ENCODE results near the gene OLA1. TPM values are rescaled to one million over a fixed set of nuclear protein-coding genes. Genes with fewer than 3 reads are reported as not detected.

The OLA1 gene
- polyA plus RNA-seq, 1 experiment = 36.7 TPM

DNA sequence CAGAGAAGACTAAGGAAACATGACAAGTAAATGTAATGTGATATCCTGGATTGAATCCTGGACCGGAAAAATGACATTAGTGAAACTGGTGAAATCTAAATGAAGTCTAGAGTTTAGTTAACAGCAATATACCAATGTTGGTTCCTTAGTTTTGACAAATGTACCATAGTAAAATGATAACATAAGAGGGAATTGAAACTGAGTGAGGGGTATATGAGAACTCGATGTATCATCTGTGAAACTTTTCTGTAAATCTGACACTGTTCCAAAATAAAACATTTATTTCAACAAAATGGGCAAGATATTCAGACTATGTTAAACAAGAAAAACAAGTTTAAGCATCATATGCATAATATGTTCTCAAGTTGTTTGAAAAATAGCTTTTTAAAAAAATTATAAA lies 63.8 kb downstream of the OLA1 start:
- Histone ChIP-seq H3K36me3 (ENCODE audit: control insufficient read depth, insufficient read depth, low read length) (peaks cover 2% of the 10 kb centered on the region; the same call in 1 of the 2 replicates), H3K27me3 (ENCODE audit: control insufficient read depth, insufficient read depth, low read length) (no peaks in the 10 kb centered on the region), H3K4me3 (ENCODE audit: low read depth, low read length) (no peak overlapping the region)
- CTCF ChIA-PET = interaction anchor here (0.5 kb wide), 1 partner anchor 9 kb away, joined by 4 read pairs; no protein-coding TSS in a partner anchor
- no peak for DNase-seq (ENCODE audit: low read depth)
- POLR2A ChIA-PET = no interaction called here
- TF ChIP-seq CTCF (IDR thresholded peaks at IDR 0.05; ENCODE audit: insufficient read depth, low read depth, low read length) = no peak

GRCh38 chr2:174183076-174183475 lies 65.3 kb downstream of the OLA1 start:
- ChIA-PET POLR2A (no interaction called here), CTCF (no interaction called here)
- no peak for TF ChIP-seq CTCF (IDR thresholded peaks at IDR 0.05; ENCODE audit: insufficient read depth, low read depth, low read length)
- H3K4me3 ChIP-seq (ENCODE audit: low read depth, low read length) = no peak overlapping the region
- no peaks in the 10 kb centered on the region for H3K27me3 ChIP-seq (ENCODE audit: control insufficient read depth, insufficient read depth, low read length)
- DNase-seq (ENCODE audit: low read depth) = no peak
- H3K36me3 ChIP-seq (ENCODE audit: control insufficient read depth, insufficient read depth, low read length) = peaks cover 2% of the 10 kb centered on the region; the same call in 1 of the 2 replicates

GRCh38 chr2:174181368-174181767 lies 67.0 kb downstream of the OLA1 start:
- H3K4me3 ChIP-seq (ENCODE audit: low read depth, low read length) = no peak overlapping the region
- H3K27me3 ChIP-seq (ENCODE audit: control insufficient read depth, insufficient read depth, low read length) = no peaks in the 10 kb centered on the region
- no peak for DNase-seq (ENCODE audit: low read depth)
- H3K36me3 ChIP-seq (ENCODE audit: control insufficient read depth, insufficient read depth, low read length) = peaks cover 2% of the 10 kb centered on the region; the same call in 1 of the 2 replicates
- no peak for TF ChIP-seq CTCF (IDR thresholded peaks at IDR 0.05; ENCODE audit: insufficient read depth, low read depth, low read length)
- POLR2A ChIA-PET = no interaction called here
- CTCF ChIA-PET = no interaction called here

- DNase-seq (ENCODE audit: low read depth) = no peak
- Histone ChIP-seq H3K27me3 (ENCODE audit: control insufficient read depth, insufficient read depth, low read length) (no peaks in the 10 kb centered on the region), H3K4me3 (ENCODE audit: low read depth, low read length) (no peak overlapping the region), H3K36me3 (ENCODE audit: control insufficient read depth, insufficient read depth, low read length) (peaks cover 2% of the 10 kb centered on the region; the same call in 1 of the 2 replicates)
- no peak for TF ChIP-seq CTCF (IDR thresholded peaks at IDR 0.05; ENCODE audit: insufficient read depth, low read depth, low read length)
- CTCF ChIA-PET = no interaction called here
- POLR2A ChIA-PET = no interaction called here
These were observed 67.6 kb downstream of the OLA1 start for GRCh38 chr2:174180726-174181236.

DNA sequence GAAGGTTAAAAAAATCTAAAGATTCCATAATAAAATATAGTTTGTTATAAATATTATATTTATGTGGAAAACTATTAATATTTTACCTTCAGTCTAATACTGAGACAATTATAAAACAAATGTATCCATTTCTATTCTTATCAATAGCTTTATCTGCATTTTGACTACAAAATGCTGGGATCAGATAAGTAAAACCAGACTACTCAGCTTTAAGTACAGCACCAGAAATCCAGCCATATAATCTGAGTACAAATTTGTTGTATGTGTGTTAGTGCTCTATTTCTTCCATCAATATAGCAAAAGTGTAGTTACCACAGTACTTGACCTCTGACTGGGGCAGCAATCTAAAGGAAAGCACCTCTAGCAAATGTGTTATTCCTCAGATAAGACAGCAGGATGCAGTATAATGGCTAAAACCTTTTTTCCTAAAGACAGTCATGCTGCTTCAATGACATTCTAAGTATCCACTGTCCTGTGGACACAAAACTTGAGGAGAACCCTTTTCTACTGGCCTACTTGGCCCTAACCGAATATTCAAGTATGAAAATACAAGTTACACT lies 68.1 kb downstream of the OLA1 start:
- H3K36me3 ChIP-seq (ENCODE audit: control insufficient read depth, insufficient read depth, low read length) = peaks cover 2% of the 10 kb centered on the region; the same call in 1 of the 2 replicates
- no peak overlapping the region for H3K4me3 ChIP-seq (ENCODE audit: low read depth, low read length)
- H3K27me3 ChIP-seq (ENCODE audit: control insufficient read depth, insufficient read depth, low read length) = no peaks in the 10 kb centered on the region
- CTCF ChIA-PET = interaction anchor here (0.6 kb wide), 1 partner anchor 52 kb away, joined by 3 read pairs; no protein-coding TSS in a partner anchor
- TF ChIP-seq CTCF (IDR thresholded peaks at IDR 0.05; ENCODE audit: insufficient read depth, low read depth, low read length) = no peak
- POLR2A ChIA-PET = no interaction called here
- DNase-seq (ENCODE audit: low read depth) = no peak

All from BJ (cell line).